Measurements from ENCODE around the gene PTPRT. TPM values are rescaled to one million over a fixed set of nuclear protein-coding genes. Genes with fewer than 3 reads are reported as not detected.

Gene PTPRT
- total and polyA plus RNA-seq, 2 of the 4 experiments (the other 2 are of a cell fraction), result not detected

GRCh38 chr20:43198607-43199006 lies 8.9 kb upstream of the PTPRT start:
- intact Hi-C loops (cut with micrococcal nuclease) (no loop called here), dilution Hi-C loops (cut with HindIII; ENCODE audit: low sequenced_read_pairs, unreplicated experiment) (no loop called here), in situ Hi-C loops (cut with MboI; ENCODE audit: low sequenced_read_pairs) (no loop called here)
- Histone ChIP-seq H2AK5ac (ENCODE audit: low read depth, low read length) (no peak overlapping the region), H3K23ac (ENCODE audit: low read depth, low read length) (no peak overlapping the region), H2BK20ac (ENCODE audit: low read depth, low read length) (no peak overlapping the region), H3K9me3 (ENCODE audit: control insufficient read depth, insufficient read depth, low read length) (no peaks in the 10 kb centered on the region), H3K4me1 (ENCODE audit: control insufficient read depth, insufficient read depth, low read length) (no peaks in the 10 kb centered on the region), H2BK5ac (ENCODE audit: low read depth, low read length, poor library complexity, severe bottlenecking) (no peak overlapping the region), H3K56ac (ENCODE audit: extremely low read depth, insufficient read depth, low read length) (no peak overlapping the region), H3K9ac (ENCODE audit: low read depth, low read length) (no peak overlapping the region), H2BK15ac (ENCODE audit: low read depth, low read length) (no peak overlapping the region), H4K8ac (ENCODE audit: low read depth in 2 of 2, low read length in 2 of 2) (no peak overlapping the region), H3K18ac (ENCODE audit: low read depth, low read length) (no peak overlapping the region), H3K9me1 (ENCODE audit: insufficient read depth, low read length) (no peaks in the 10 kb centered on the region), H4K5ac (ENCODE audit: low read depth, low read length) (no peak overlapping the region), H2BK120ac (ENCODE audit: low read depth, low read length) (no peak overlapping the region), H3K27ac (ENCODE audit: insufficient read depth, low read length) (no peak overlapping the region), H3K79me1 (ENCODE audit: low read depth in 1 of 2, low read length in 2 of 2) (no peaks in the 10 kb centered on the region), H3K4ac (ENCODE audit: low read depth, low read length) (no peak overlapping the region), H3K27me3 (ENCODE audit: control insufficient read depth, insufficient read depth, low read length) (no peaks in the 10 kb centered on the region), H3K4me3 (ENCODE audit: insufficient read depth, low read depth, low read length) (no peak overlapping the region), H3K36me3 (ENCODE audit: control insufficient read depth, insufficient read depth, low read length) (no peaks in the 10 kb centered on the region), H4K91ac (ENCODE audit: insufficient read depth, low read depth, low read length) (no peak overlapping the region), H2AK9ac (replicated peaks; ENCODE audit: low read depth, low read length, poor library complexity) (no peak overlapping the region), H3K14ac (replicated peaks; ENCODE audit: low read depth, low read length) (no peak overlapping the region), H4K20me1 (ENCODE audit: insufficient read depth, low read length) (no peaks in the 10 kb centered on the region), H2AFZ (replicated peaks; ENCODE audit: low read length, poor library complexity) (no peak overlapping the region), H3K4me2 (ENCODE audit: low read depth, low read length) (no peak overlapping the region)
- ATAC-seq (ENCODE audit: low read depth) (no peak), DNase-seq (no peak)
- no TSS peak for BruUV-seq (replicated peaks)
- ChIA-PET POLR2A (ENCODE audit: unreplicated experiment) (no interaction called here), CTCF (no interaction called here)
- TF ChIP-seq RCOR1 (IDR thresholded peaks at IDR 0.05; ENCODE audit: insufficient replicate concordance, low read length), result no peak
- TF ChIP-seq CTCF (conservative IDR thresholded peaks at IDR 0.05; ENCODE audit: low read depth, low read length), result no peak
- TF ChIP-seq NFE2L2 (IDR thresholded peaks at IDR 0.05; ENCODE audit: low read depth, low read length), result no peak
- TF ChIP-seq CHD1 (IDR thresholded peaks at IDR 0.05; ENCODE audit: low read depth, low read length), result no peak
- TF ChIP-seq ELK1 (IDR thresholded peaks at IDR 0.05; ENCODE audit: borderline replicate concordance, low read depth, low read length), result no peak
- TF ChIP-seq CEBPB (IDR thresholded peaks at IDR 0.05; ENCODE audit: low read depth, low read length), result no peak
- no peak for TF ChIP-seq MAFK (IDR thresholded peaks at IDR 0.05; ENCODE audit: low read depth, low read length)
- no peak for TF ChIP-seq MXI1 (IDR thresholded peaks at IDR 0.05; ENCODE audit: borderline replicate concordance, low read depth, low read length)
- no peak for TF ChIP-seq BHLHE40 (IDR thresholded peaks at IDR 0.05; ENCODE audit: low read depth, low read length)
- 30% methylated on average over 2 of the region's 4 CpGs; no CpG with 5 or more reads in 1 of the 2 experiments for WGBS, 2 experiments (ENCODE audit: extremely low coverage in 2 of 2, insufficient read length in 1 of 2)

Data from IMR-90 (cell line).